Muscle layer of duodenum (tissue), 2 donors: ENCODE results near the gene NUDT22.

Experiments used
- H3K27ac ChIP-seq: one replicate; pipeline ENCODE4 v1.7.0; 2013; ENCODE audit warnings: mild to moderate bottlenecking, low read length
- H3K27me3 ChIP-seq: one replicate; pipeline ENCODE4 v1.7.0; 2013; ENCODE audit warnings: low read depth, mild to moderate bottlenecking, control low read depth, low read length
- H3K36me3 ChIP-seq, 2 donors: one replicate each; pipeline ENCODE4 v1.7.0; 2013; ENCODE audit warnings: low read length in 2 of 2, control low read depth in 1 of 2, mild to moderate bottlenecking in 1 of 2; ENCODE audit not compliant: insufficient read depth in 2 of 2, control insufficient read depth in 1 of 2
- H3K4me1 ChIP-seq, 2 donors: one replicate each; pipeline ENCODE4 v1.7.0; 2013; ENCODE audit warnings: low read length in 2 of 2, mild to moderate bottlenecking in 2 of 2, control low read depth in 1 of 2, moderate library complexity in 1 of 2; ENCODE audit not compliant: insufficient read depth in 2 of 2, control insufficient read depth in 1 of 2
- H3K4me3 ChIP-seq, 2 donors: one replicate each; pipeline ENCODE4 v1.7.0; 2013; ENCODE audit warnings: low read length in 2 of 2, low read depth in 1 of 2, mild to moderate bottlenecking in 1 of 2
- H3K9me3 ChIP-seq, 2 donors: one replicate each; pipeline ENCODE4 v1.7.0; 2013; ENCODE audit warnings: low read length in 2 of 2, control low read depth in 1 of 2, mild to moderate bottlenecking in 1 of 2; ENCODE audit not compliant: control insufficient read depth in 1 of 2
- donor health status: healthy.

Gene NUDT22

GRCh38 chr11:64230171-64230984 lies 4.3 kb downstream of the NUDT22 start, which contains the start of gene DNAJC4:
Gene DNAJC4 (plus strand): TSS chr11:64230548. CDS start chr11:64230855, 307 bp downstream.
- H3K4me3 ChIP-seq, result peak within 1 kb of the TSS; percentile 67 to 70
- H3K4me1 ChIP-seq, result peaks cover 11 to 38% of the 10 kb centered on the region in 2 donors
- no peaks in the 10 kb centered on the region for H3K9me3 ChIP-seq
- H3K36me3 ChIP-seq, result no peaks in the 10 kb centered on the region
- H3K27me3 ChIP-seq, result no peaks in the 10 kb centered on the region
- H3K27ac ChIP-seq, result peak within 1 kb of the TSS; percentile 82

- peaks cover 14 to 41% of the 10 kb centered on the region in 2 donors for H3K4me1 ChIP-seq
- H3K27ac ChIP-seq, result peak overlapping the region; percentile 82
- no peaks in the 10 kb centered on the region for H3K27me3 ChIP-seq
- H3K9me3 ChIP-seq, result no peaks in the 10 kb centered on the region
- H3K36me3 ChIP-seq, result no peaks in the 10 kb centered on the region
- H3K4me3 ChIP-seq, result peak overlapping the region; percentile 67 to 70
Measured at GRCh38 chr11:64230985-64231365, 4.9 kb downstream of the NUDT22 start.

GRCh38 chr11:64231546-64231945 lies 5.5 kb downstream of the NUDT22 start:
- H3K4me3 ChIP-seq, result peak overlapping the region in 1 of 2 donors; percentile 70
- no peaks in the 10 kb centered on the region for H3K9me3 ChIP-seq
- no peaks in the 10 kb centered on the region for H3K27me3 ChIP-seq
- peaks cover 14 to 40% of the 10 kb centered on the region in 2 donors for H3K4me1 ChIP-seq
- H3K36me3 ChIP-seq, result no peaks in the 10 kb centered on the region
- no peak overlapping the region for H3K27ac ChIP-seq

- no peaks in the 10 kb centered on the region for H3K27me3 ChIP-seq
- H3K27ac ChIP-seq, result no peak overlapping the region
- H3K4me3 ChIP-seq, result no peak overlapping the region
- peaks cover 0 to 3% of the 10 kb centered on the region in 2 donors for H3K36me3 ChIP-seq
- H3K9me3 ChIP-seq, result no peaks in the 10 kb centered on the region
- H3K4me1 ChIP-seq, result peaks cover 14 to 31% of the 10 kb centered on the region in 2 donors
Measured at GRCh38 chr11:64232182-64232966, 6.3 kb downstream of the NUDT22 start.

- Histone ChIP-seq H3K4me1 (peaks cover 18 to 27% of the 10 kb centered on the region in 2 donors), H3K9me3 (no peaks in the 10 kb centered on the region), H3K27me3 (no peaks in the 10 kb centered on the region), H3K36me3 (peaks cover 4 to 9% of the 10 kb centered on the region in 2 donors), H3K4me3 (no peak overlapping the region), H3K27ac (no peak overlapping the region)
Measured at GRCh38 chr11:64232967-64233315, 6.9 kb downstream of the NUDT22 start.

- peak within 1 kb of the TSS; percentile 50 to 76 for H3K4me3 ChIP-seq
- H3K4me1 ChIP-seq, result peaks cover 21 to 27% of the 10 kb centered on the region in 2 donors
- no peaks in the 10 kb centered on the region for H3K27me3 ChIP-seq
- peaks cover 14 to 19% of the 10 kb centered on the region in 2 donors for H3K36me3 ChIP-seq
- no peaks in the 10 kb centered on the region for H3K9me3 ChIP-seq
- peak within 1 kb of the TSS; percentile 25 for H3K27ac ChIP-seq
Measured at GRCh38 chr11:64233913-64234586, 8.0 kb downstream of the NUDT22 start, which contains the start of gene VEGFB. Gene VEGFB (plus strand): TSS chr11:64234584. CDS start chr11:64234834, 250 bp downstream.

- H3K4me1 ChIP-seq, result peaks cover 16 to 20% of the 10 kb centered on the region in 2 donors
- H3K27me3 ChIP-seq, result no peaks in the 10 kb centered on the region
- H3K36me3 ChIP-seq, result peaks cover 14 to 19% of the 10 kb centered on the region in 2 donors
- H3K27ac ChIP-seq, result peak overlapping the region; percentile 25
- no peaks in the 10 kb centered on the region for H3K9me3 ChIP-seq
- peak overlapping the region; percentile 50 to 76 for H3K4me3 ChIP-seq
Measured at GRCh38 chr11:64234647-64235379, 8.7 kb downstream of the NUDT22 start.

GRCh38 chr11:64235437-64236161 lies 9.5 kb downstream of the NUDT22 start:
- Histone ChIP-seq H3K4me1 (peaks cover 15 to 24% of the 10 kb centered on the region in 2 donors), H3K27ac (peak overlapping the region; percentile 25), H3K36me3 (peaks cover 14 to 19% of the 10 kb centered on the region in 2 donors), H3K9me3 (no peaks in the 10 kb centered on the region), H3K27me3 (no peaks in the 10 kb centered on the region), H3K4me3 (peak overlapping the region; percentile 50 to 76)

- Histone ChIP-seq H3K27me3 (no peaks in the 10 kb centered on the region), H3K9me3 (no peaks in the 10 kb centered on the region), H3K4me1 (peaks cover 18 to 31% of the 10 kb centered on the region in 2 donors), H3K36me3 (peaks cover 14 to 19% of the 10 kb centered on the region in 2 donors), H3K4me3 (no peak overlapping the region), H3K27ac (peak overlapping the region; percentile 51)
Measured at GRCh38 chr11:64237484-64237951, 11.4 kb downstream of the NUDT22 start.

- H3K9me3 ChIP-seq, result no peaks in the 10 kb centered on the region
- H3K27ac ChIP-seq, result peak overlapping the region; percentile 51
- no peak overlapping the region for H3K4me3 ChIP-seq
Measured at GRCh38 chr11:64238076-64238475, 12.0 kb downstream of the NUDT22 start.

More at GRCh38 chr11:64238076-64238475, 12.0 kb downstream of the NUDT22 start:
- Histone ChIP-seq H3K27me3 (no peaks in the 10 kb centered on the region), H3K36me3 (peaks cover 14 to 19% of the 10 kb centered on the region in 2 donors), H3K4me1 (peaks cover 20 to 36% of the 10 kb centered on the region in 2 donors)
